Suprapubic skin (tissue), 4 donors: ENCODE data around the gene CTSA. TPM values are rescaled to one million over a fixed set of nuclear protein-coding genes. Genes with fewer than 3 reads are reported as not detected.
"Not testable (repeated sequence)": the region's sequence is repeated elsewhere in the genome, so short reads cannot be mapped to it uniquely, and the experiment has no call there.

Experiments
- DNase-seq, 2 donors: peaks; one replicate each; pipeline ENCODE4 v3.0.0-alpha.2; 2019; ENCODE audit warnings: low spot score in 2 of 2
- H3K27ac ChIP-seq: fragments of 200-600 bp; sonication (generic); one replicate; pipeline ENCODE4 v1.5.1; 2019
- H3K27me3 ChIP-seq: fragments of 200-600 bp; sonication (generic); one replicate; pipeline ENCODE4 v1.5.1; 2019
- H3K36me3 ChIP-seq: fragments of 200-600 bp; sonication (generic); one replicate; pipeline ENCODE4 v1.5.1; 2019
- H3K4me1 ChIP-seq: fragments of 200-600 bp; sonication (generic); one replicate; pipeline ENCODE4 v1.5.1; 2019
- H3K4me3 ChIP-seq: fragments of 200-600 bp; sonication (generic); one replicate; pipeline ENCODE4 v1.5.1; 2019; ENCODE audit warnings: mild to moderate bottlenecking
- H3K9me3 ChIP-seq: fragments of 200-600 bp; sonication (generic); one replicate; pipeline ENCODE4 v1.5.1; 2019
- EP300 ChIP-seq: sonication (generic); formaldehyde crosslinking; IDR thresholded peaks from one replicate; pipeline ENCODE4 v1.6.1; 2017; ENCODE audit warnings: antibody characterized with exemption
- POLR2A ChIP-seq, 2 donors: fragments of 450-650 bp; IDR thresholded peaks; one replicate each; pipeline ENCODE4 v1.6.1; 2017; ENCODE audit warnings: antibody characterized with exemption in 2 of 2, mild to moderate bottlenecking in 2 of 2, moderate library complexity in 2 of 2
- POLR2AphosphoS5 ChIP-seq, 3 donors: sonication (generic); formaldehyde crosslinking; IDR thresholded peaks; one replicate each; pipeline ENCODE4 v1.6.1; 2017; ENCODE audit warnings: antibody characterized with exemption in 3 of 3
- WGBS: methylation state at CpG from one replicate; pipeline ENCODE4 v1.1.5; 2018; 5-methylcytosine and 5-hydroxymethylcytosine counted together
- total RNA-seq, 4 donors: library from RNA; depleted of rRNA; stranded (reverse); fragments of >200 nt; gene quantifications; one replicate each; pipeline ENCODE4 v1.1.0, GENCODE V29; 2016
- TF ChIP-seq, protein P1 (sequence below), 2 donors: fragments of 200-600 bp in 1 of 2; fragments of 450-650 bp in 1 of 2; sonication (generic) in 1 of 2; IDR thresholded peaks; one replicate each; pipeline ENCODE4 v1.5.1; 2016 to 2019; ENCODE audit warnings: antibody characterized with exemption in 2 of 2, mild to moderate bottlenecking in 1 of 2, moderate library complexity in 1 of 2

Gene CTSA
- total RNA-seq, 4 donors from 2014 or later = 95.5 to 133 (median 120) TPM

DNA sequence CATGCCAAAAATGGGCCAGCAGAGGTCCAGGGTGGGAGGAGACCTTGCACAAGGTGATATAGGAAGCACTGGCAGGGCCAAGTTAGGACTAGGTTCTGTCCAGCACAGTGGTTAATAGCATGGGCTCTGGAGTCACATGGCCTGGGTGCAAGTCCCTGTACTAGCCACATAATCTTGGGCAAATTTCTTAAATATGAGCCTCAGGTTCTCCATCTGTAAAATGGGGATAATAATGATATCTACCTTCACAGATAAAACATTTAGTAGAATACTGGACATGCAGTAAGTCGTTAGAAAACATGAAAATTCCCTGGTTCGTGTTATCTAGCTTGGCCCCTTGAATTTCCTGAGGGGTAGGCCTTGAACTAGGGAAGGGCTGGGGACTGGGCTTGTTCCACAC is 6.2 kb downstream of the CTSA start:
- 92% methylated on average over 2 of the region's 2 CpGs for WGBS
- H3K4me3 ChIP-seq = no peak overlapping the region
- H3K4me1 ChIP-seq = peaks cover 11% of the 10 kb centered on the region
- H3K36me3 ChIP-seq = peaks cover 90% of the 10 kb centered on the region
- no peak for TF ChIP-seq POLR2AphosphoS5 (IDR thresholded peaks at IDR 0.05)
- TF ChIP-seq, protein P1, sequence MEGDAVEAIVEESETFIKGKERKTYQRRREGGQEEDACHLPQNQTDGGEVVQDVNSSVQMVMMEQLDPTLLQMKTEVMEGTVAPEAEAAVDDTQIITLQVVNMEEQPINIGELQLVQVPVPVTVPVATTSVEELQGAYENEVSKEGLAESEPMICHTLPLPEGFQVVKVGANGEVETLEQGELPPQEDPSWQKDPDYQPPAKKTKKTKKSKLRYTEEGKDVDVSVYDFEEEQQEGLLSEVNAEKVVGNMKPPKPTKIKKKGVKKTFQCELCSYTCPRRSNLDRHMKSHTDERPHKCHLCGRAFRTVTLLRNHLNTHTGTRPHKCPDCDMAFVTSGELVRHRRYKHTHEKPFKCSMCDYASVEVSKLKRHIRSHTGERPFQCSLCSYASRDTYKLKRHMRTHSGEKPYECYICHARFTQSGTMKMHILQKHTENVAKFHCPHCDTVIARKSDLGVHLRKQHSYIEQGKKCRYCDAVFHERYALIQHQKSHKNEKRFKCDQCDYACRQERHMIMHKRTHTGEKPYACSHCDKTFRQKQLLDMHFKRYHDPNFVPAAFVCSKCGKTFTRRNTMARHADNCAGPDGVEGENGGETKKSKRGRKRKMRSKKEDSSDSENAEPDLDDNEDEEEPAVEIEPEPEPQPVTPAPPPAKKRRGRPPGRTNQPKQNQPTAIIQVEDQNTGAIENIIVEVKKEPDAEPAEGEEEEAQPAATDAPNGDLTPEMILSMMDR (IDR thresholded peaks at IDR 0.05) = no peak
- no peak for TF ChIP-seq EP300
- TF ChIP-seq POLR2A (IDR thresholded peaks at IDR 0.05) = no peak
- H3K9me3 ChIP-seq = no peaks in the 10 kb centered on the region
- no peaks in the 10 kb centered on the region for H3K27me3 ChIP-seq
- no peak overlapping the region for H3K27ac ChIP-seq
- DNase-seq = no peak

- no peak overlapping the region for H3K4me3 ChIP-seq
- no peak overlapping the region for H3K27ac ChIP-seq
- no peak for TF ChIP-seq POLR2A (IDR thresholded peaks at IDR 0.05)
- TF ChIP-seq, protein P1 (IDR thresholded peaks at IDR 0.05) = no peak
- 90% methylated on average over 7 of the region's 7 CpGs for WGBS
- H3K9me3 ChIP-seq = no peaks in the 10 kb centered on the region
- H3K4me1 ChIP-seq = peaks cover 7% of the 10 kb centered on the region
- no peaks in the 10 kb centered on the region for H3K27me3 ChIP-seq
- peaks cover 92% of the 10 kb centered on the region for H3K36me3 ChIP-seq
- no peak for DNase-seq
Observed at GRCh38 chr20:45897692-45898091, 6.6 kb downstream of the CTSA start.

GRCh38 chr20:45898285-45898684 is 7.2 kb downstream of the CTSA start:
- peaks cover 1% of the 10 kb centered on the region for H3K4me1 ChIP-seq
- TF ChIP-seq, protein P1 (IDR thresholded peaks at IDR 0.05) = no peak
- TF ChIP-seq POLR2A (IDR thresholded peaks at IDR 0.05) (no peak), EP300 (no peak), POLR2AphosphoS5 (IDR thresholded peaks at IDR 0.05) (no peak)
- 92% methylated on average over 12 of the region's 12 CpGs for WGBS
- H3K36me3 ChIP-seq = peaks cover 90% of the 10 kb centered on the region
- no peak overlapping the region for H3K27ac ChIP-seq
- no peaks in the 10 kb centered on the region for H3K9me3 ChIP-seq
- H3K27me3 ChIP-seq = no peaks in the 10 kb centered on the region
- no peak overlapping the region for H3K4me3 ChIP-seq
- DNase-seq = no peak

GRCh38 chr20:45899046-45899835 is 8.1 kb downstream of the CTSA start:
- Histone ChIP-seq H3K9me3 (no peaks in the 10 kb centered on the region), H3K4me3 (no peak overlapping the region), H3K27ac (no peak overlapping the region), H3K36me3 (peaks cover 86% of the 10 kb centered on the region), H3K27me3 (no peaks in the 10 kb centered on the region), H3K4me1 (no peaks in the 10 kb centered on the region)
- WGBS = 81% methylated on average over 11 of the region's 13 CpGs
- DNase-seq = no peak
- TF ChIP-seq POLR2A (IDR thresholded peaks at IDR 0.05) (no peak), EP300 (no peak), POLR2AphosphoS5 (IDR thresholded peaks at IDR 0.05) (no peak)
- TF ChIP-seq, protein P1 (IDR thresholded peaks at IDR 0.05) = no peak

DNA sequence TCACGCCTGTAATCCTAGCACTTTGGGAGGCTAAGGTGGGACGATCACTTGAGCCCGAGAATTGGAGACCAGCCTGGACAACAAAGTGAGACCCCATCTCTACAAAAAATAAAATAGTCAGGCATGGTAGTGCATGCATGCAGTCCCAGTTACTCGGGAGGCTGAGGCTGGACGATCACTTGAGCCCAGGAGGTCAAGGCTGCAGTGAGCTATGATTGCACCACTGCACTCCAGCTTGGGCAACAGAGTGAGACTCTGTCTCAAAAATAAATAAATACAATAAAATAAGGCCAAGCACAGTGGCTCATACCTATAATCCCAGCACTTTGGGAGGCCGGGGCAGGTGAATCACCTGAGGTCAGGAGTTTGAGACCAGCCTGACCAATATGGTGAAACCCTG is 10.2 kb downstream of the CTSA start:
- H3K9me3 ChIP-seq, H3K4me1 ChIP-seq, H3K27ac ChIP-seq, H3K4me3 ChIP-seq, H3K27me3 ChIP-seq, DNase-seq: not testable (repeated sequence)
- H3K36me3 ChIP-seq = peaks cover 87% of the 10 kb centered on the region
- 87% methylated on average over 6 of the region's 6 CpGs for WGBS
